Astrocyte (in vitro differentiated cells and primary cell): ENCODE results near the gene DYSF. TPM values are rescaled to one million over a fixed set of nuclear protein-coding genes. Genes with fewer than 3 reads are reported as not detected.

Source experiments
- DNase-seq: peaks from one replicate; pipeline ENCODE4 v3.0.0-alpha.2; 2010; ENCODE audit warnings: low read depth
- FAIRE-seq: peaks from 2 replicates; lab custom pipeline; 2011; peaks lifted over from hg19 to GRCh38; lab: Jason Lieb, UNC
- H2AFZ ChIP-seq: 2 replicates; pipeline ENCODE4 v1.6.0; 2012; ENCODE audit warnings: low read depth, low read length, inconsistent platforms
- H3K27ac ChIP-seq: 2 replicates; pipeline ENCODE4 v1.5.1; 2011; ENCODE audit warnings: low read depth, low read length, inconsistent platforms
- H3K27me3 ChIP-seq: 2 replicates; pipeline ENCODE4 v1.6.0; 2011; ENCODE audit warnings: low read length, inconsistent platforms; ENCODE audit not compliant: insufficient read depth
- H3K36me3 ChIP-seq: 2 replicates; pipeline ENCODE4 v1.5.1; 2011; ENCODE audit warnings: low read length, inconsistent platforms; ENCODE audit not compliant: insufficient read depth
- H3K4me1 ChIP-seq: 2 replicates; pipeline ENCODE4 v1.5.1; 2011; ENCODE audit warnings: low read length, inconsistent platforms; ENCODE audit not compliant: insufficient read depth
- H3K4me2 ChIP-seq: 2 replicates; pipeline ENCODE4 v1.6.0; 2012; ENCODE audit warnings: low read length, inconsistent platforms
- H3K4me3 ChIP-seq: 2 replicates; pipeline ENCODE4 v1.5.1; 2011; ENCODE audit warnings: low read depth, mild to moderate bottlenecking, low read length, inconsistent platforms; ENCODE audit not compliant: insufficient read depth
- H3K79me2 ChIP-seq: 2 replicates; pipeline ENCODE4 v1.6.0; 2012; ENCODE audit warnings: mild to moderate bottlenecking, low read length, inconsistent platforms; ENCODE audit not compliant: insufficient read depth
- H3K9ac ChIP-seq: 2 replicates; pipeline ENCODE4 v1.6.0; 2012; ENCODE audit warnings: mild to moderate bottlenecking, low read length, inconsistent platforms
- H3K9me3 ChIP-seq: 2 replicates; pipeline ENCODE4 v1.5.1; 2012; ENCODE audit warnings: low read depth, mild to moderate bottlenecking, low read length, inconsistent platforms; ENCODE audit not compliant: insufficient read depth
- H4K20me1 ChIP-seq: 2 replicates; pipeline ENCODE4 v1.6.0; 2012; ENCODE audit warnings: low read length, inconsistent platforms; ENCODE audit not compliant: insufficient read depth
- H3K27ac Mint-ChIP-seq: one replicate; pipeline ENCODE4 v1.8.0; 2021; ENCODE audit warnings: mild to moderate bottlenecking, mixed read lengths; ENCODE audit not compliant: unreplicated experiment
- H3K27me3 Mint-ChIP-seq: one replicate; pipeline ENCODE4 v1.8.0; 2021; ENCODE audit warnings: low read depth, mixed read lengths; ENCODE audit not compliant: unreplicated experiment
- H3K36me3 Mint-ChIP-seq: one replicate; pipeline ENCODE4 v1.8.0; 2021; ENCODE audit warnings: low read depth, mixed read lengths; ENCODE audit not compliant: unreplicated experiment
- H3K4me1 Mint-ChIP-seq: one replicate; pipeline ENCODE4 v1.8.0; 2021; ENCODE audit warnings: low read depth, mixed read lengths; ENCODE audit not compliant: unreplicated experiment
- H3K4me3 Mint-ChIP-seq: one replicate; pipeline ENCODE4 v1.8.0; 2021; ENCODE audit warnings: mild to moderate bottlenecking, moderate library complexity, mixed read lengths; ENCODE audit not compliant: unreplicated experiment
- H3K9me3 Mint-ChIP-seq: one replicate; pipeline ENCODE4 v1.8.0; 2021; ENCODE audit warnings: mild to moderate bottlenecking, mixed read lengths; ENCODE audit not compliant: unreplicated experiment
- CTCF ChIP-seq: IDR thresholded peaks from 2 replicates; pipeline ENCODE4 v1.5.1; 2011; ENCODE audit warnings: low read depth, mild to moderate bottlenecking, inconsistent platforms, low read length, moderate library complexity; ENCODE audit not compliant: insufficient read depth
- EZH2 ChIP-seq: IDR thresholded peaks from 2 replicates; pipeline ENCODE4 v1.6.1; 2012; ENCODE audit warnings: mild to moderate bottlenecking, low read length, inconsistent platforms; ENCODE audit not compliant: insufficient read depth
- total RNA-seq: library from RNA; stranded (reverse); gene quantifications from 2 replicates; pipeline ENCODE4 v1.2.1, GENCODE V29; 2021

The DYSF gene
- total RNA-seq, 1 donor from 2014 or later: 123 TPM

GRCh38 chr2:71548646-71549425, 95.5 kb downstream of the DYSF start:
- H3K27ac Mint-ChIP-seq: no peak overlapping the region
- TF ChIP-seq CTCF (peak; percentile 59), EZH2 (no peak)

GRCh38 chr2:71550801-71551630, 97.7 kb downstream of the DYSF start:
- Histone ChIP-seq H3K9me3 (peaks cover 5% of the 10 kb centered on the region), H3K4me2 (no peak overlapping the region), H3K9ac (no peak overlapping the region), H3K27ac (no peak overlapping the region), H3K79me2 (no peaks in the 10 kb centered on the region), H3K36me3 (no peaks in the 10 kb centered on the region), H2AFZ (no peak overlapping the region), H4K20me1 (no peaks in the 10 kb centered on the region), H3K27me3 (peaks cover 3% of the 10 kb centered on the region), H3K4me3 (no peak overlapping the region), H3K4me1 (no peaks in the 10 kb centered on the region)
- Mint-ChIP-seq H3K9me3 (peaks cover 4% of the 10 kb centered on the region), H3K4me3 (no peak overlapping the region), H3K27me3 (peaks cover 27% of the 10 kb centered on the region), H3K27ac (no peak overlapping the region), H3K4me1 (no peaks in the 10 kb centered on the region), H3K36me3 (peaks cover 45% of the 10 kb centered on the region)
- no peak for TF ChIP-seq EZH2
- no peak for TF ChIP-seq CTCF
- FAIRE-seq: no peak
- DNase-seq: no peak

More at GRCh38 chr2:71548646-71549425, 95.5 kb downstream of the DYSF start:
- Histone ChIP-seq H3K79me2 (no peaks in the 10 kb centered on the region), H3K4me1 (no peaks in the 10 kb centered on the region), H3K4me3 (no peak overlapping the region), H3K27ac (no peak overlapping the region), H3K9me3 (peaks cover 5% of the 10 kb centered on the region), H3K27me3 (peaks cover 8% of the 10 kb centered on the region), H2AFZ (no peak overlapping the region), H3K4me2 (no peak overlapping the region), H4K20me1 (no peaks in the 10 kb centered on the region), H3K9ac (no peak overlapping the region), H3K36me3 (no peaks in the 10 kb centered on the region)
- no peak for DNase-seq
- peak; percentile 66 for FAIRE-seq
- no peak overlapping the region for H3K4me3 Mint-ChIP-seq
- peaks cover 5% of the 10 kb centered on the region for H3K9me3 Mint-ChIP-seq
- H3K36me3 Mint-ChIP-seq: peaks cover 48% of the 10 kb centered on the region
- no peaks in the 10 kb centered on the region for H3K4me1 Mint-ChIP-seq
- H3K27me3 Mint-ChIP-seq: peaks cover 35% of the 10 kb centered on the region
